Gastrocnemius medialis (tissue), 4 donors: ENCODE results near the gene ESYT2. TPM values are rescaled to one million over a fixed set of nuclear protein-coding genes. Genes with fewer than 3 reads are reported as not detected.
"Not testable (repeated sequence)": the region's sequence is repeated elsewhere in the genome, so short reads cannot be mapped to it uniquely, and the experiment has no call there.

Experiments
- ATAC-seq, 2 donors: fragments of 150-250 bp; one replicate each; pipeline ENCODE4 v1.9.1; 2016
- DNase-seq, 2 donors: peaks; one replicate each; pipeline ENCODE4 v3.0.0-alpha.2; 2019
- H3K27ac ChIP-seq, 4 donors: fragments of 200-600 bp; sonication (generic); 1 replicate in 1 of 4; 2 replicates in 3 of 4; pipeline ENCODE4 v1.5.1; 2016 to 2018; ENCODE audit warnings: mild to moderate bottlenecking in 2 of 4, moderate library complexity in 1 of 4
- H3K27me3 ChIP-seq, 3 donors: fragments of 200-600 bp; sonication (generic) in 2 of 3; 1 replicate in 1 of 3; 2 replicates in 2 of 3; pipeline versions ENCODE4 v1.5.1 to v1.6.0; 2016 to 2019; ENCODE audit warnings: mild to moderate bottlenecking in 1 of 3, moderate library complexity in 1 of 3
- H3K36me3 ChIP-seq, 2 donors: fragments of 200-600 bp; sonication (generic) in 1 of 2; one replicate each; pipeline ENCODE4 v1.5.1; 2017 to 2018
- H3K4me1 ChIP-seq, 2 donors: fragments of 200-600 bp; sonication (generic) in 1 of 2; one replicate each; pipeline ENCODE4 v1.5.1; 2016 to 2017; ENCODE audit warnings: mild to moderate bottlenecking in 2 of 2
- H3K4me3 ChIP-seq, 4 donors: fragments of 200-600 bp; sonication (generic) in 3 of 4; 1 replicate in 1 of 4; 2 replicates in 3 of 4; pipeline ENCODE4 v1.5.1; 2016 to 2019; ENCODE audit warnings: mild to moderate bottlenecking in 2 of 4
- H3K9me3 ChIP-seq, 3 donors: fragments of 200-600 bp; sonication (generic) in 2 of 3; 1 replicate in 1 of 3; 2 replicates in 2 of 3; pipeline ENCODE4 v1.5.1; 2016 to 2019
- CTCF ChIP-seq, 5 experiments: fragments of 450-650 bp in 3 of 5; fragments of 200-600 bp in 2 of 5; sonication (generic) in 2 of 5; IDR thresholded peaks in 4 of 5; conservative IDR thresholded peaks in 1 of 5; 1 replicate in 4 of 5; 2 replicates in 1 of 5; pipeline ENCODE4 v1.5.1; 2016 to 2019; ENCODE audit warnings: antibody characterized with exemption in 5 of 5, mild to moderate bottlenecking in 3 of 5, moderate library complexity in 3 of 5
- POLR2A ChIP-seq, 2 donors: fragments of 450-650 bp; IDR thresholded peaks; one replicate each; pipeline ENCODE4 v1.6.1; 2017; ENCODE audit warnings: antibody characterized with exemption in 2 of 2, mild to moderate bottlenecking in 2 of 2, moderate library complexity in 2 of 2
- in situ Hi-C, 4 donors: fragments of 200-750 bp; cut with MboI; loops; one replicate each; pipeline versions ENCODE4 v1.15.0 to v1.8.0; 2017; ENCODE audit warnings: low sequenced_read_pairs in 4 of 4
- intact Hi-C: fragments of 100-400 bp; cut with DNase I; formaldehyde crosslinking; loops from one replicate; pipeline ENCODE4 v1.15.1; 2023; ENCODE audit warnings: low total_unique reads
- total RNA-seq, 4 donors: library from RNA; depleted of rRNA; stranded (reverse); fragments of >200 nt; gene quantifications; one replicate each; pipeline versions ENCODE4 v1.1.0 to v1.2.3, GENCODE V29; 2016

ESYT2 gene
- total RNA-seq, 4 donors from 2014 or later: 67.5 to 106 (median 74.7) TPM

GRCh38 chr7:158702196-158702595 is 127.1 kb downstream of the ESYT2 start:
- no peak overlapping the region for H3K4me3 ChIP-seq
- no peaks in the 10 kb centered on the region for H3K27me3 ChIP-seq
- intact Hi-C loops: loop anchor here (5.0 kb wide), 3 partner anchors 80 to 1555 kb away; partner anchors contain the start of gene ESYT2

GRCh38 chr7:158700008-158700407 is 129.3 kb downstream of the ESYT2 start:
- H3K27ac ChIP-seq: no peak overlapping the region
- DNase-seq: no peak
- H3K27me3 ChIP-seq: no peaks in the 10 kb centered on the region
- ATAC-seq: no peak
- no peak for TF ChIP-seq POLR2A (IDR thresholded peaks at IDR 0.05)
- peaks cover 0 to 11% of the 10 kb centered on the region in 2 donors for H3K4me1 ChIP-seq
- intact Hi-C loops (loop anchor here (5.0 kb wide), 3 partner anchors 82 to 1553 kb away; partner anchors contain the start of gene ESYT2), in situ Hi-C loops (loop anchor here in 1 of 4 donors (25.0 kb wide), 1 partner anchor 137 kb away; the partner anchor contains the start of gene ESYT2)
- no peaks in the 10 kb centered on the region for H3K9me3 ChIP-seq
- H3K36me3 ChIP-seq: no peaks in the 10 kb centered on the region
- no peak overlapping the region for H3K4me3 ChIP-seq

More at GRCh38 chr7:158702196-158702595, 127.1 kb downstream of the ESYT2 start:
- ATAC-seq (no peak), DNase-seq (no peak)
- Histone ChIP-seq H3K9me3 (no peaks in the 10 kb centered on the region), H3K4me1 (peaks cover 0 to 17% of the 10 kb centered on the region in 2 donors), H3K36me3 (no peaks in the 10 kb centered on the region), H3K27ac (no peak overlapping the region)
- in situ Hi-C loops: loop anchor here in 1 of 4 donors (25.0 kb wide), 1 partner anchor 135 kb away; the partner anchor contains the start of gene ESYT2
- no peak for TF ChIP-seq POLR2A (IDR thresholded peaks at IDR 0.05)
- no peak for TF ChIP-seq CTCF (IDR thresholded peaks at IDR 0.05 in 4 of 5, conservative IDR thresholded peaks at IDR 0.05 in 1 of 5)

GRCh38 chr7:158699341-158699740 is 130.0 kb downstream of the ESYT2 start:
- DNase-seq (no peak), ATAC-seq (no peak)
- no peaks in the 10 kb centered on the region for H3K27me3 ChIP-seq
- peaks cover 0 to 11% of the 10 kb centered on the region in 2 donors for H3K4me1 ChIP-seq
- intact Hi-C loops: no loop called here
- H3K9me3 ChIP-seq: no peaks in the 10 kb centered on the region
- TF ChIP-seq POLR2A (IDR thresholded peaks at IDR 0.05): no peak
- TF ChIP-seq CTCF (IDR thresholded peaks at IDR 0.05 in 4 of 5, conservative IDR thresholded peaks at IDR 0.05 in 1 of 5): no peak
- H3K4me3 ChIP-seq: no peak overlapping the region
- no peaks in the 10 kb centered on the region for H3K36me3 ChIP-seq
- H3K27ac ChIP-seq: no peak overlapping the region
- in situ Hi-C loops: loop anchor here in 1 of 4 donors (10.0 kb wide), 1 partner anchor 275 kb away; no protein-coding TSS in a partner anchor

GRCh38 chr7:158698657-158699195 is 130.6 kb downstream of the ESYT2 start:
- intact Hi-C loops: no loop called here
- no peak for TF ChIP-seq CTCF (IDR thresholded peaks at IDR 0.05 in 4 of 5, conservative IDR thresholded peaks at IDR 0.05 in 1 of 5)
- TF ChIP-seq POLR2A (IDR thresholded peaks at IDR 0.05): no peak
- in situ Hi-C loops: loop anchor here in 1 of 4 donors (10.0 kb wide), 1 partner anchor 276 kb away; no protein-coding TSS in a partner anchor
- H3K4me3 ChIP-seq: no peak overlapping the region
- no peak for ATAC-seq
- DNase-seq: no peak
- H3K9me3 ChIP-seq: no peaks in the 10 kb centered on the region
- H3K27me3 ChIP-seq: no peaks in the 10 kb centered on the region
- H3K4me1 ChIP-seq: peaks cover 0 to 5% of the 10 kb centered on the region in 2 donors
- no peaks in the 10 kb centered on the region for H3K36me3 ChIP-seq
- no peak overlapping the region for H3K27ac ChIP-seq

- not testable (repeated sequence) for DNase-seq, H3K4me3 ChIP-seq, H3K4me1 ChIP-seq, H3K27me3 ChIP-seq, H3K27ac ChIP-seq, H3K9me3 ChIP-seq, ATAC-seq, H3K36me3 ChIP-seq
- intact Hi-C loops (loop anchor here (2.0 kb wide), 1 partner anchor 279 kb away; no protein-coding TSS in a partner anchor), in situ Hi-C loops (loop anchor here in 1 of 4 donors (10.0 kb wide), 1 partner anchor 277 kb away; no protein-coding TSS in a partner anchor)
These were observed 131.7 kb downstream of the ESYT2 start for GRCh38 chr7:158697597-158697996.
